BE2C (cell line): ENCODE measurements around the gene PCDHB12.
A peak's percentile ranks its signal among the peaks of the same experiment; 100 is the strongest.
"Not testable (repeated sequence)": the region's sequence is repeated elsewhere in the genome, so short reads cannot be mapped to it uniquely, and the experiment has no call there.

ENCODE experiments used
- DNase-seq: peaks from one replicate; pipeline ENCODE4 v3.0.0-alpha.2; 2020
- H3K27me3 ChIP-seq: fragments of 250-450 bp; sonication (Bioruptor Pico); 2 replicates; pipeline ENCODE4 v1.5.1; 2020; ENCODE audit warnings: mild to moderate bottlenecking
- H3K36me3 ChIP-seq: fragments of 250-450 bp; sonication (Bioruptor Pico); 2 replicates; pipeline ENCODE4 v1.5.1; 2020; ENCODE audit warnings: mild to moderate bottlenecking
- H3K4me1 ChIP-seq: fragments of 250-450 bp; sonication (Bioruptor Pico); 2 replicates; pipeline ENCODE4 v1.5.1; 2020
- H3K4me3 ChIP-seq: 2 replicates; pipeline ENCODE4 v1.5.1; 2011; ENCODE audit warnings: low read depth, low read length
- H3K9me3 ChIP-seq: fragments of 250-450 bp; sonication (Bioruptor Pico); 2 replicates; pipeline ENCODE4 v1.5.1; 2020
- TF ChIP-seq, protein P1 (sequence below): IDR thresholded peaks from 2 replicates; pipeline ENCODE4 v1.5.1; 2012; ENCODE audit warnings: mild to moderate bottlenecking, low read depth, low read length

PCDHB12 gene

GRCh38 chr5:141180313-141180712 is 28.2 kb upstream of the PCDHB12 start:
- Histone ChIP-seq H3K4me3 (no peak overlapping the region), H3K4me1 (no peaks in the 10 kb centered on the region), H3K9me3 (no peaks in the 10 kb centered on the region; the same call in 1 of the 2 replicates), H3K36me3 (peaks cover 7% of the 10 kb centered on the region; the same call in 1 of the 2 replicates), H3K27me3 (no peaks in the 10 kb centered on the region)
- TF ChIP-seq, protein P1, sequence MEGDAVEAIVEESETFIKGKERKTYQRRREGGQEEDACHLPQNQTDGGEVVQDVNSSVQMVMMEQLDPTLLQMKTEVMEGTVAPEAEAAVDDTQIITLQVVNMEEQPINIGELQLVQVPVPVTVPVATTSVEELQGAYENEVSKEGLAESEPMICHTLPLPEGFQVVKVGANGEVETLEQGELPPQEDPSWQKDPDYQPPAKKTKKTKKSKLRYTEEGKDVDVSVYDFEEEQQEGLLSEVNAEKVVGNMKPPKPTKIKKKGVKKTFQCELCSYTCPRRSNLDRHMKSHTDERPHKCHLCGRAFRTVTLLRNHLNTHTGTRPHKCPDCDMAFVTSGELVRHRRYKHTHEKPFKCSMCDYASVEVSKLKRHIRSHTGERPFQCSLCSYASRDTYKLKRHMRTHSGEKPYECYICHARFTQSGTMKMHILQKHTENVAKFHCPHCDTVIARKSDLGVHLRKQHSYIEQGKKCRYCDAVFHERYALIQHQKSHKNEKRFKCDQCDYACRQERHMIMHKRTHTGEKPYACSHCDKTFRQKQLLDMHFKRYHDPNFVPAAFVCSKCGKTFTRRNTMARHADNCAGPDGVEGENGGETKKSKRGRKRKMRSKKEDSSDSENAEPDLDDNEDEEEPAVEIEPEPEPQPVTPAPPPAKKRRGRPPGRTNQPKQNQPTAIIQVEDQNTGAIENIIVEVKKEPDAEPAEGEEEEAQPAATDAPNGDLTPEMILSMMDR, result no peak
- no peak for DNase-seq

DNA sequence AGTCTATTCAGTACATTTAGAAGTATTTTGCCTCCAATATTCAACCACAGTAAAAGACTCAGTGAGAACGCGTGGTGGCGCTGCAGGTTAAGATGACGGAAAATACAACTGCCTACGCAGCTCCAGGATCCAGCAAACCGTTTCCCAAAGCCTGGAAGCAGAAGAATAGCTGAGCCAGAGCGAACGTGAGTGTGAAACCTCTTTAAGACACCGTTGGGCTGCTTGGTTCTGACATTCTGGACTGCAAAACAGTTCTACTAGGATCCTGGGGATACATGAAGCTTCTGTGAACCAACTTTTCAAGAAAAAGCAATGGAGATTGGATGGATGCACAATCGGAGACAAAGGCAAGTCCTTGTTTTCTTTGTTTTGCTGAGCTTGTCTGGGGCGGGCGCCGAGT is 26.3 kb upstream of the PCDHB12 start, which contains the start of gene PCDHB16:
Gene PCDHB16 (plus strand): TSS at position 140 of the 400 bp plus-strand sequence. CDS start 173 bp downstream, at position 313.
- Histone ChIP-seq H3K27me3 (no peaks in the 10 kb centered on the region), H3K36me3 (peaks cover 9% of the 10 kb centered on the region; the same call in 1 of the 2 replicates), H3K9me3 (no peaks in the 10 kb centered on the region), H3K4me3 (peak within 1 kb of the TSS; percentile 96), H3K4me1 (no peaks in the 10 kb centered on the region)
- TF ChIP-seq, protein P1, result peak; percentile 90
- DNase-seq, result peak; percentile 88

DNA sequence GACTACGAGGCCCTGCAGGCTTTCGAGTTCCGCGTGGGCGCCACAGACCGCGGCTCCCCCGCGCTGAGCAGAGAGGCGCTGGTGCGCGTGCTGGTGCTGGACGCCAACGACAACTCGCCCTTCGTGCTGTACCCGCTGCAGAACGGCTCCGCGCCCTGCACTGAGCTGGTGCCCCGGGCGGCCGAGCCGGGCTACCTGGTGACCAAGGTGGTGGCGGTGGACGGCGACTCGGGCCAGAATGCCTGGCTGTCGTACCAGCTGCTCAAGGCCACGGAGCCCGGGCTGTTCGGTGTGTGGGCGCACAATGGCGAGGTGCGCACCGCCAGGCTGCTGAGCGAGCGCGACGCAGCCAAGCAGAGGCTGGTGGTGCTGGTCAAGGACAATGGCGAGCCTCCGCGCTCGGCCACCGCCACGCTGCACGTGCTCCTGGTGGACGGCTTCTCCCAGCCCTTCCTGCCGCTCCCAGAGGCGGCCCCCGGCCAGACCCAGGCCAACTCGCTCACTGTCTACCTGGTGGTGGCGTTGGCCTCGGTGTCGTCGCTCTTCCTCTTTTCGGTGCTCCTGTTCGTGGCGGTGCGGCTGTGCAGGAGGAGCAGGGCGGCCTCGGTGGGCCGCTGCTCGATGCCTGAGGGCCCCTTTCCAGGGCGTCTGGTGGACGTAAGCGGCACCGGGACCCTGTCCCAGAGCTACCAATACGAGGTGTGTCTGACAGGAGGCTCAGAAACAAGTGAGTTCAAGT is 24.2 kb upstream of the PCDHB12 start:
- H3K4me3 ChIP-seq, H3K4me1 ChIP-seq, H3K9me3 ChIP-seq, H3K27me3 ChIP-seq, DNase-seq, H3K36me3 ChIP-seq: not testable (repeated sequence)

DNA sequence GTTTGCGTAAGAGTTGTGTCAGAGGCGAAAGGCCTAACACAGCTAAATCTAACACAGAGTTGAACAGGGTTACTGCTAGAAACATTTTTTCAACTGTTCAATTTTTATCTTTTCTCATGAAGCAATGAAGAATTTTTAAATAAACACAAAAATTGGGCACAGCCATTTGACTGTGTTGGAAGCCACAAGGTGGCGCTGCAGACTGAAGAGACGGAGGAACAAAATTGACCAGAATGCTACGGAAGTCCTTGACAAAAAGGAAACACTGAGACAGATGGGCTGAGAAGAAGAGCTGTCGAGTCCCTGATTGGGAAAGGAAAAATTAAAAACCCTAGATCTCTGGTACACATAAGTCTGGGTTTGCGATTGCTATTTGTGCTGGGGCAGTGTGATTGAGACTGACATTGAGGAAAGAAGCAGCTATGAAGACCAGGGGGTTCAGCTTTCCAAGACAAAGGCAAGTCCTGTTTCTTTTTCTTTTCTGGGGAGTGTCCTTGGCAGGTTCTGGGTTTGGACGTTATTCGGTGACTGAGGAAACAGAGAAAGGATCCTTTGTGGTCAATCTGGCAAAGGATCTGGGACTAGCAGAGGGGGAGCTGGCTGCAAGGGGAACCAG is 21.5 kb upstream of the PCDHB12 start, which contains the start of gene PCDHB9:
Gene PCDHB9 (plus strand): TSS at position 265 of the 616 bp plus-strand sequence. CDS start 158 bp downstream, at position 423.
- DNase-seq, result peak; percentile 42
- Histone ChIP-seq H3K9me3 (no peaks in the 10 kb centered on the region; the same call in 1 of the 2 replicates), H3K27me3 (no peaks in the 10 kb centered on the region), H3K36me3 (peaks cover 9% of the 10 kb centered on the region; the same call in 1 of the 2 replicates), H3K4me3 (no peak within 1 kb of the TSS), H3K4me1 (no peaks in the 10 kb centered on the region)
- TF ChIP-seq, protein P1, result peak; percentile 62

DNA sequence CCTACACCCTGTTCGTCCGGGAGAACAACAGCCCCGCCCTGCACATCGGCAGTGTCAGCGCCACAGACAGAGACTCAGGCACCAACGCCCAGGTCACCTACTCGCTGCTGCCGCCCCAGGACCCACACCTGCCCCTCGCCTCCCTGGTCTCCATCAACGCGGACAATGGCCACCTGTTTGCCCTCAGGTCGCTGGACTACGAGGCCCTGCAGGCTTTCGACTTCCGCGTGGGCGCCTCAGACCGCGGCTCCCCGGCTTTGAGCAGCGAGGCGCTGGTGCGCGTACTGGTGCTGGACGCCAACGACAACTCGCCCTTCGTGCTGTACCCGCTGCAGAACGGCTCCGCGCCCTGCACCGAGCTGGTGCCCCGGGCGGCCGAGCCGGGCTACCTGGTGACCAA is 19.8 kb upstream of the PCDHB12 start:
- not testable (repeated sequence) for H3K4me3 ChIP-seq, H3K36me3 ChIP-seq, H3K27me3 ChIP-seq, DNase-seq, H3K9me3 ChIP-seq, H3K4me1 ChIP-seq

GRCh38 chr5:141189131-141189530 is 19.4 kb upstream of the PCDHB12 start:
- not testable (repeated sequence) for H3K9me3 ChIP-seq, H3K36me3 ChIP-seq, H3K27me3 ChIP-seq, H3K4me3 ChIP-seq, DNase-seq, H3K4me1 ChIP-seq

DNA sequence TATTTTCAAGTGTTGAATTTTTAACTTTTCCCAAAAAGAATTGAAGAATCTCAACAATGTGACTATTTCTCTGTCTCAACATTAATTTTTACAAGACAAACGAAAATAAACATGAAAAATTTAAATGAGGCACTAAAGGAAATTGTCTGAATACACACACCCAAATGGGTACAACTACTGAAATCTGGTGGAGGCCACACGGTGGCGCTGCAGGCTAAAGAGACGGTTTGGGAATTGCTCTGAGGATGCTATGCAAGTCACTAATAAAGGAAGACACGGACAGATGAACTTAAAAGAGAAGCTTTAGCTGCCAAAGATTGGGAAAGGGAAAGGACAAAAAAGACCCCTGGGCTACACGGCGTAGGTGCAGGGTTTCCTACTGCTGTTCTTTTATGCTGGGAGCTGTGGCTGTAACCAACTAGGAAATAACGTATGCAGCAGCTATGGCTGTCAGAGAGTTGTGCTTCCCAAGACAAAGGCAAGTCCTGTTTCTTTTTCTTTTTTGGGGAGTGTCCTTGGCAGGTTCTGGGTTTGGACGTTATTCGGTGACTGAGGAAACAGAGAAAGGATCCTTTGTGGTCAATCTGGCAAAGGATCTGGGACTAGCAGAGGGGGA is 16.3 kb upstream of the PCDHB12 start, which contains the start of gene PCDHB10:
Gene PCDHB10 (plus strand): TSS at position 244 of the 616 bp plus-strand sequence. CDS start 200 bp downstream, at position 444.
- peak; percentile 45 for DNase-seq
- TF ChIP-seq, protein P1, result peak; percentile 63
- no peaks in the 10 kb centered on the region for H3K4me1 ChIP-seq
- H3K36me3 ChIP-seq, result no peaks in the 10 kb centered on the region
- H3K4me3 ChIP-seq, result no peak within 1 kb of the TSS
- H3K27me3 ChIP-seq, result no peaks in the 10 kb centered on the region
- no peaks in the 10 kb centered on the region; the same call in 1 of the 2 replicates for H3K9me3 ChIP-seq

GRCh38 chr5:141194332-141194731 is 14.2 kb upstream of the PCDHB12 start:
- not testable (repeated sequence) for H3K4me1 ChIP-seq, DNase-seq, H3K4me3 ChIP-seq

More at GRCh38 chr5:141194332-141194731, 14.2 kb upstream of the PCDHB12 start:
- H3K27me3 ChIP-seq, H3K9me3 ChIP-seq, H3K36me3 ChIP-seq: not testable (repeated sequence)
